Measurements from ENCODE around the gene GDI1. TPM values are rescaled to one million over a fixed set of nuclear protein-coding genes. Genes with fewer than 3 reads are reported as not detected.
"Not testable (repeated sequence)": the region's sequence is repeated elsewhere in the genome, so short reads cannot be mapped to it uniquely, and the experiment has no call there.

The GDI1 gene
- 210 and 222 TPM in 2 replicates for total RNA-seq (2014; rRNA removed; shearing (Covaris generic))

DNA sequence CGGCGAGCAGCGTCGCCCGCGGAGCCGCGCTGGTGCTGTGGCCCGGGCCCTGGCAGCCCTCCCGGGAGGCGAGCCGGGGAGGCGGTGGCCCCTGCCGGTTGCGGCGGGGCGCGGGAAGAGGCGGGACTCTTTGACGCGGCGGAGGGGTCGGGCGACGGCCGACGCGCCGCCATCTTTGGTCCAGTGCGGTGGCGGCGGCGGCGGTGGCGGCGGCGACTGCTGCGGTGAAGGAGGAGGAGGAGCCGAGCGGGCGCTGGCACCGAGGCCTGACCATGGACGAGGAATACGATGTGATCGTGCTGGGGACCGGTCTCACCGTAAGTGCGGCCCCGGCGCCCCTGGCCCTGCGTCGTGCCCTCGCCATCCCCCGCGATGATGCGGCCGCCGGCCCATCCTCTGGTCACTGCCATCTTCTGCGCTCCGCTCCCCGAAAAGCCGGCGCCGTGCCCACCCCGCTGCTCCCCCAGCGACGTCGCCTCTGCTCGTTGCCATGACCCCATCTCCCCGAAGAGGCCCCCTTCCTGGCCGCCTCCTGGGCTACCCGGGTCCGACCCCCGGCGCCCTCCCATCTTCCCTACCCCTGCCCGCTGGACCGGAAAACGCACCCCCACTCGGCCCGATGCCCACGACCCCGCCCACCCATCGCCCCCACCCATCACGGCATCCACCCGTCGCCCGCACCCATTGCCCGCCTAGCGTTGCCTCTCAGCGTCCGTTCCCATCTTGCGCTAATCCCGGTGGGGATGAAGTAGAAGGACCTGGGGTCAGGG is at the start of gene GDI1:
GDI1 (plus strand) TSS at position 172 of the 770 bp plus-strand sequence; CDS start at position 273, 101 bp downstream.
- DNase-seq (ENCODE audit: low read depth): peak; percentile 54

DNA sequence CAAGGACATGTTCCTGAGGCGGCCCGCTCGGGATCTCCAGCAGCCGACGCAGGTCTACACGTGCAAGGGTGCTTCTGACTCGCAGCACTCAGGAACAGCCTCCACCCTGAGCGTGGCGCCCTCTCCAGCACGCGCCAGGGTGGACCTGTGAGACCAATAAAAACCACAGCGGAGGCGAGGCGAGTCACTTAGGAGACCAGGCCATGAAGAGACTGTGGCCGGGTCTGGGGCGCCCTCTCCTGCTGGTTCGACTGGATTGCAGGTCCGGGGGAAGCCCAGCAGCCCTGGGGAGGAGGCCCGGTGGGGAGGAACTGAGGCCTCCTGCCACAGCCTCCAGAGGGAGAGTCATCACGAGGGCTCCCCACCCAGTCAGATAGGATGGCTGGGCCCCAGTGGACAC is 48.9 kb upstream of the GDI1 start:
- DNase-seq (ENCODE audit: low read depth): not testable (repeated sequence)

DNA sequence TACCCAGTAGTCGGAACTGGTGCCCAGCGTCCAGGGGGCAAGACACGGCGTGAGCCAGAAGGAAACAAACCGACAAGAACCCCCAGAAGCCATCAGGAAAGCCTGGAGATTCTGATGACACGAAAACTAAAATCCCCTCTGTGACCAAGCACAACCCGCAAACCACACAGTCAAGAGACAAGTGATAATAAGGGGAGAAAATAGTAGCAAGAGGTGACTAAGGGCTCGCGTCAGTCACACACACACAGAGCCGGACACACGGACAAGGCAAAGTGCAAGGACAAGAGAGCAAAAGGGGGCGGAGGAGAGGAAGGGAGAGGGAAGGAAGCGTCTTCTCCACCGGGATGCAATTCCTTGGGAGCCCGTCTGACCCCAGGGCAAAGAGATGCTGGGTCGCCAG is 48.3 kb upstream of the GDI1 start:
- DNase-seq (ENCODE audit: low read depth): not testable (repeated sequence)

DNA sequence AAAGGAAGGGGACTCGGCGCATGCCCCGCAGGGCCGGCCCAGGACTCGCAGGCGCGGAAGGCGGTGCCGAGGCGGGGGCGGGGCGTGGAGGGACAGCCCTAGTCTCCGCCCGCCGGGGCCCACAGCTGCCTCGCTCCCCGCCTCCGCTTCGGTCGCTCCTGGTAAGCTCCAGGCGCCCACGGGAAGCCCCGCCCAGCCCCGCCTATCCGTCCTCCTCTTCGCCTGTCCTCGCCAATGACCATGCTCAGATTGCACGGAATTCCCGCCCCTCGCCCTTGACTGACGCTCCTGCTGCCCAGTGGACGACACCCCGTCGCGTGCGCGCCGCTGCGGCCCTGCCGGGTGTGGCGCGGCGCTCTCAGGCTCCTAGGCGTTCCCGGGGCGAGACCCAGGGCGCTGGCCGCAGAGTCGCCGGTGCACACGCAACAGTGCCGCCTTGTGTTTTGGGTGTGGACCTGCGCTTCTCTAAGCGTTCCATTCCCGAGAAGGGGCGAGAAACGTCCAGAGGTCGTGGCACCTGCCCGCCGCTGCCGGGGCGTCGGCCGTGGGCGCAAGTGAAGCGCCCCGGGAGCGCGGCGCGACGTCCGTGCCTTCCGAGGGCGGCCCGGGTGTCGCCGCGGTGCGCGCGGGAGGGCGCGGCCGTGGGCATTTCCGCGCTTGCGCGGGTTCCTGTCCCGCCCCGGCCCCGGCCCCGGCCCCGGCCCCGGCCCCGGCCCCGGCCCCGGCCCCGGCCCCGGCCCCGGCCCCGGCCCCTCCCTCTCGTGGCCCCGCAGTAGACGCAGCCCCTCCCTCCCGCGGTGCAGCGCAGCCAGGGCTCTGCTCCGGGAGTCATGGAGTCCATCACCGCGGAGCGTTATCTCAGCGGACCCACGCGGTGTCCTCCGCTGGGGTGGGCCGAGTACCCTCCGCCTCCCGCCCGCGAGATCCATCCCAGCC is 46.9 kb upstream of the GDI1 start:
- not testable (repeated sequence) for DNase-seq (ENCODE audit: low read depth)

DNA sequence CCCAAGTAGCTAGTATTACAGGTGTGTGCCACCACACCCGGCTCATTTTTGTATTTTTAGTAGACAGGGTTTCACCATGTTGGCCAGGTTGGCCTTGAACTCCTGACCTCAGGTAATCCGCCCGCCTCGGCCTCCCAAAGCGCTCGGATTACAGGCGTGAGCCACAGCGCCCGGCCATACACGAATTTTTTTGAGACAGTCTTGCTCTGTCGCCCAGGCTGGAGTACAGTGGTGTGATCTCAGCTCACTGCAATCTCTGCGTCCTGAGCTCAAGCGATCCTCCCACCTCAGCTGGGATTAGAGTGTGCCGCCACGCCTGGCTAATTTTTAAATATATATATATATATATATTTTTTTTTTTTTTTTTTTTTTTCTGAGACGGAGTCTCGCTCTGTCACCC is 40.6 kb upstream of the GDI1 start:
- DNase-seq (ENCODE audit: low read depth): not testable (repeated sequence)

DNA sequence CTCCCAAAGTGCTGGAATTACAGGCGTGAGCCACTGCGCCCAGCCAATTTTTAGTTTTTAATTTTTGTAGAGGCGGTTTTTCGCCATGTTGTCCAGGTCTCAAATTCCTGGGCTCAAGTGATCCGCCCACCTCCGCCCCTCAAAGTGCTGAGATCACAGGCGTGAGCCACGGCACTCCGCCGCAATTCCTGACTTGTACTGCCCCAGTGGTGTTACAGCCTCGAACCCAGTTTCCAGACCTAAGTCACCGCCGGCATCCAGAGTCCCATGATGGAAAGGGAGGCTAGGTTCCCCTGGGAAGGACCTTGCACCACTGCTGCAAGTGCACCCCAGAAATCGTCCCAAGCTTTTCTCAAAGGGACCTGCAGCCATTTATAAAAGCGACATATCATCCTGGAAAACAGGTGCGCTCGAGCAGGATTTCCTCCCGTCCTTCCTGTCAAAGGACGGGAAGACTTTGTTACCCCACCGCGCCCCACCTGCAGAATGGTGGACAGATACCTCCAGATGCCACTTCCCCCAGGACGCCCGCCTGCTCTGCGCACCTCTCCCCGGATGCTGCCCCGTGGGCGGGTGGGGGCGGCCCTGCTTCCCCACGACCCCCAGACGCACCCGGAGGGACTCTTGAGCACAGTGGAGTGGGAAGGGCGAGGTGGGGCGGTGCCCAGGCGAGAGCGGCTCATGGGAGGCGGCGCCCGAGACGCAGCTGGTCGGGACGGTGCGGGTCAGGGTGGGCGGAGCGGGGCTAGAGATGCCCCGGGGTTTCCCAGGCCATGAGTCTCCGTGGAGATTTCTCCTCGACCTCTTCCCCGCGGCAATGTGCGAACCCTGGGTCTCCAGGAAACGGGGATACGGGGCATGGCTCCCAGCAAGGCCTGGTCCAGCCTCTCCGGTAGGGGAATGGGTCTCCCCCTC is 39.7 kb upstream of the GDI1 start:
- peak; percentile 46 for DNase-seq (ENCODE audit: low read depth)

DNA sequence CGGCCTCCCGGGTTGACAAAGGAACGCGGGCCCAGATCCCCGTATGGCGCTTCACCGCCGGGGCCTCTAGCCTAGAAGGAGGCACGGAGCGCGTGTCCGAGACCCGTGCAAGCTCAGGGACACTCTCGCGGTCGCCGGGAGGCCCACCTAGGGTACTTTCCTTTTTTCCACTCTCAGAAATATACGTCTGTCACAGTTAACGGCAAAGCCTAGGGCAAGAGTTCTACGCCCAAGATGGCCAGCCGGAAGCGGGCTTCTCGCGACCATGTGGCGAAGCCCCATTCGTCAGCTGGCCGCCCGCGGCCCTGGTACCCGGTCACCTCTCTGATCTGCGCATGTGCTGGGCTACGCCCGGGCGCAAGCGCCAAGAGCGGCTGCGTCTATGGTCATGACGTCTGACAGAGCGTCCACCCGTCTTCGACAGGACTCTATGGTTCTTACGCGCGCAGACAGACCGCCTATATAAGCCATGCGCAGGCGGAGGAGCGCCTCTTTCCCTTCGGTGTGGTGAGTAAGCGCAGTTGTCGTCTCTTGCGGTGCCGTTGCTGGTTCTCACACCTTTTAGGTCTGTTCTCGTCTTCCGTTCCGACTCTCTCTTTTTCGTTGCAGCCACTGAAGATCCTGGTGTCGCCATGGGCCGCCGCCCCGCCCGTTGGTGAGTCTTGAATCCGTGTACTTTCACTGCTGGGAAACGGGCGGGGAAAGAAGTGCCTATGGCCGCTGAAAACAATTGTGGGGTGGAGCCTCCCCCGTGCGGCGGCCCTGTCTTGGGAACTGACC is 38.9 kb upstream of the GDI1 start, which contains the start of gene RPL10:
RPL10 (plus strand) TSS at position 490 of the 780 bp plus-strand sequence; CDS start at position 633, 143 bp downstream.
- DNase-seq (ENCODE audit: low read depth): peak; percentile 98

DNA sequence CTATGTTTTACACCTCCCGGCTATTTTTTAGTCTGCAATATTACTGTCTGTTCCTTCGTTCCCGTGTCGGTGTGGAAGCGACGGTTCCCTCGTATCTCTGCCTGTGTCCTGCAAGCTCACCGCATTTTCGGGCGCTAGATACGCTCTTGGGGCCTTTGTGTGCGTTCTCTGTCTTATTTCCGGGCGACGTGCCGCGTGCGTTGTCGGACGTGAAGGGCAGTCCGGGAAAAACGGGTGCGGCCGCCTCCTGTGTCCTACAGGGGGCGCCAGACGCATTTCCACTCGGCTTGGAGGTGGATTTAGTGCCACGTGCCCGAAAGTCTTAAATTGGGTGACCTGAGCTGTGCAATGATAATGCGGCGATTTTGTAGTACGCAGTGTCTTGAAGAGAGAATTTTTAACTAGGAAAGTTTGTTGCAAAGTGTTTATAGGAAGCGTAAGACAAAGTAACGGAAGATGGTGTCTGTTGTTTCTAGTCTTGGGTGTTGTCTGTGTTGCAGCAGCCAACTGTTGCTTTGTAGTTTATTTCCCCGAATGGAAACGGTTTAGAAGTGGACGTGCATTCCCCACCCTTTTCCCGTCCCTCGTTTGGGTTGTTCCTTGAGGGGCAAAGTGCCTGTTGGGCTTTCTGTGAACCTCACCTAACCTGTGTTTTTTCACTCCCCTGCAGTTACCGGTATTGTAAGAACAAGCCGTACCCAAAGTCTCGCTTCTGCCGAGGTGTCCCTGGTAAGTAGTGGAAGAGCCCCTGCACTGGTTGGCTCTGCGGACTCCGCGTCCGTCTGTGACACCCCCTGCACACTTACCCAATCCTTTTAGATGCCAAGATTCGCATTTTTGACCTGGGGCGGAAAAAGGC is 38.1 kb upstream of the GDI1 start:
- peak; percentile 85 for DNase-seq (ENCODE audit: low read depth)

DNA sequence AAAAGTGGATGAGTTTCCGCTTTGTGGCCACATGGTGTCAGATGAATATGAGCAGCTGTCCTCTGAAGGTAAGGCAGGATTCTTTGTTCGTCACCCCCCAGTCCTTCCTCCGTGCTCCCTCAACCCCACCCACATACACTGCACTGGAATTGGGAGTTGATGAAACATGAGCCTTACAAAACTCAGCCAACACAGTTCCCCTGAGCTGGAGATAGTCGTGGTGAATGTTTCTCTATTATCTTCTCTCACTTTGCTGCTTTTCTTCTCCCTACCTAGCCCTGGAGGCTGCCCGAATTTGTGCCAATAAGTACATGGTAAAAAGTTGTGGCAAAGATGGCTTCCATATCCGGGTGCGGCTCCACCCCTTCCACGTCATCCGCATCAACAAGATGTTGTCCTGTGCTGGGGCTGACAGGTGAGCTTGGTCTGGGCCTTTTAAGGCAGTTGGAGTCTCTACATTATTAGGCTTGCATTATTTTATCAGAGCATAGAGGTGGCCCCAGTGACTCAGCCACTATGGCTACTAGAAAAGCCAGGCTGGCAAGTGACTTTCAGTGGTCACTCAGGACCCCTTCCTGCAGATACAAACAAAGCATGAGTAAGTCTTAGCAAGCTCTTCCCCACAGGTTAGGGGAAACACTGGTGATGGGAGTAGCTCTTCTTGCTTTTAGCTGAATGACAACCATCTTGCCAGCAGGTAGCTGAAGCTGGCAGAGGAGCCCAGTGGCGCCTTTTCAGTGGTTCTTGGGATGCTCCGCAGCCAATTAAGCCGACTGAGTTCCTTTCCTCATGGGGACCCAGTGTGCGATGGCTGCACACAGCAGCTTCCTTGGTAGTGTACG is 37.2 kb upstream of the GDI1 start:
- no peak for DNase-seq (ENCODE audit: low read depth)

DNA sequence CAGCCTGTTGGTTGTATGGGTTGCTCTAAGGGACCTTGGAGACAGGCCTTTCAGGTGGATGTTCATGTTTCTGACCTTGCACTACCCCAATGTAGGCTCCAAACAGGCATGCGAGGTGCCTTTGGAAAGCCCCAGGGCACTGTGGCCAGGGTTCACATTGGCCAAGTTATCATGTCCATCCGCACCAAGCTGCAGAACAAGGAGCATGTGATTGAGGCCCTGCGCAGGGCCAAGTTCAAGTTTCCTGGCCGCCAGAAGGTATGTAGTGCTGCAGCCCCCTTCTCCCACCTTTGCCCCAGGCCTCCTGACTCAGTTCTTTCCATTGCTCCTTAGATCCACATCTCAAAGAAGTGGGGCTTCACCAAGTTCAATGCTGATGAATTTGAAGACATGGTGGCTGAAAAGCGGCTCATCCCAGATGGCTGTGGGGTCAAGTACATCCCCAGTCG is 36.6 kb upstream of the GDI1 start:
- DNase-seq (ENCODE audit: low read depth): not testable (repeated sequence)

DNA sequence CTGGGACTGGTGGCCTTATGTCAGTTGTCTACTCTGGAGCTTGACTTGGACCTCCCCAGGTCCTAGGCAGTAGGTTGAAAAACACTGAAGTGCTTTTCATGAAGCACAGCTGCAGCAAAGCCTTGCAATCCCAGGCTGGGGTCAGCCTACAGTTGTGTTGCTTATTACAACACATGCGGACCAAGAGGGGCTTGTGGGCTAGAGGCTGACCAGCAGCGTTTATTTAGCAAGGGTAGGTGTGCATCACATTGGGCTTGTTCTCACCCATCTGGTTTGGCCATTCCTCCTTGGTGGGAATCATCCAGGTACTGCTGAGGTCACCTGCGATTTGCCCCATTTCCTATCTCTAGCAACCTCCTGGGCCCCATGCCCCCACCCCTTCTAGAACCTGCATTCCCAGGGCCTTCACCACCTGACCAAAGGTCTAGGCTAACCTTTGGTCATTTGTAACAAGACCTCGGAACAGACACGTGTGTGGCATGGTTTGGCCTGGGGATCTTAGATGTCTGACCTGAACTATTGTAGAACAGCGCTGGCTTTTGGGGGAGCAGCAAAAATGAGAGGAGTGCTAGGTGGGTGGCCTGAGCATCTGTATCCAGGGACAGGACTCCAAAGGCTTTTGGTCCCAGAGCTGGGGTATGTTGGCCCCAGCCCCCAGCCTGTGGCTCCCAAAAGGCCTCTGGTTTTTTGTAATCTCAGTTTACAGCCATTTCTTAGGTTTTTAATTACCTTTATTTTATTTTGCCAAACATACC is 35.7 kb upstream of the GDI1 start:
- DNase-seq (ENCODE audit: low read depth): peak; percentile 61

DNA sequence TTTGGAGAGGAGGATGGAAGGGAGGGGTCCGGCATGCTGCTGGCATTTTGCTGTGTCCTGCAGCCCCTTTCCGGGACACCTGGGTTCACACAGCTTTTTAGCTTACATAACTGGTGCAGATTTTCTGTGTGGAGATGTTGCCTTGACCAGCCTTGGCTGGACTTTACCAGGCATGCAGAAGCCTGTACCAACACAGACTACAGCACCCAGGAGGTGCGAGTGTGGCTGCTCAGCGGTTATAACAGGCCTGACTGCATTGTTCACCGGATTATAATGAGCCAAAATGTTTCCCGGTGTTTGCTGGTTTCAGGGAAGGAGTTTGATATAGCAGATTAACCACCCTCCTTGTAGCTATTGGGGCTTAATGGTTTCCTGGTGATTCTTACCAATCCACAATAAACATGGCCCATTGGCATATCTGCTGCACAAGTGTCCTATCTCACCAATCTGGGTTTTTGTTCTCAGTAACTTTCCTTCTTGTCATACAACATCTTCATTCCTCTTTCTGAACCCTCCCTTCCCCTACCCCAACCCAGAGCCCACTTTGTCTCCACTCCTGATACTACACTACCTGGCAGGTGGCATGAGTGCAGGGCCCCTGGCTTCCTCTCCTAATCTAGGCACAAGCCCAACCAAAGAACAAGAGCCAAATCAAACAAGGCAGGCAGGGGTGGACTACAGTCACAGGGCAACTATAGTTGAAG is 34.9 kb upstream of the GDI1 start:
- DNase-seq (ENCODE audit: low read depth): peak; percentile 45

DNA sequence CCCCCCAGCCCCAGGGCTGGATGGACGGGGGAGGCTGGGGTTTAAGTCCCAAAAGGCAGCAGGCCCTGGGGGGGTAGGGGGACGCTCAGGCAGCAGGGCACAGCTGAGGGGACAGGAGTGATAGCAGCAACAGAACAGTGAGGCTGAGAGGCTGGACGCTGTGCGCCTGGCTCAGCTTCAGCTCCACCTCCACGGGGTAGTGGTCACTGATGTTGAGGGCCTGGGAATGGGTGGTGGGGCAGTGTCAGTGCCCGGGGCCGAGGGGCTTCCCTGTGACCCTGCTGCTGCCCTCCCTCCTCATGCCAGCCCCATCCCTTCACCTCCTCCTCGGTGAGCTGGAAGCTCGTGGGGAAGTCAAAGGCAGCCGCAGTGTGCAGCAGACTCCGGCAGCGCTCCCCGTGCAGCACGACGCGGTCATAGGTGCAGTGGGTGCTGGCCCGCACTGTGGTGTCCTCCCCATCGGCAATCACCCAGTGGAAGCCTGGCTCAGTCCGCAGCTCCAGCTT is 34.3 kb upstream of the GDI1 start:
- DNase-seq (ENCODE audit: low read depth): no peak

DNA sequence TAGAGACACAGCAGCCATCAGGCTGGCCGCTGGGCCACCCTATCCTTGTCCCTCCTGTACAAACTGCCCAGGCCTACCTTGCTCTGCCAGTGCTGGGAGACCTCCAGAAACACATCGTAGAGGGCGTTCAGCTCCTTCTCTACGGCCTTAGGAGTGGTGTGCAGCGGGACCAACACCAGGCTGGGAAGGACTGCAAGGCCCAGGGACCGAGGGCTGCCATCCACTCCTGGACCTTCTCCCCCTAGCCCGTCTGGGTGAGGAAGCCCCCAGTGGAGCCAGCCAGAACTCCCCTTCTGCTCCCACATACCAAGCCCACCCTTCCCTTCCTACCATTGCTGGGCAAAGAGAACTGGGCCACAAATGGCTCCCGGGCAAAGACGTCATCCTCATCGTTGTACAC is 33.8 kb upstream of the GDI1 start:
- DNase-seq (ENCODE audit: low read depth): no peak

DNA sequence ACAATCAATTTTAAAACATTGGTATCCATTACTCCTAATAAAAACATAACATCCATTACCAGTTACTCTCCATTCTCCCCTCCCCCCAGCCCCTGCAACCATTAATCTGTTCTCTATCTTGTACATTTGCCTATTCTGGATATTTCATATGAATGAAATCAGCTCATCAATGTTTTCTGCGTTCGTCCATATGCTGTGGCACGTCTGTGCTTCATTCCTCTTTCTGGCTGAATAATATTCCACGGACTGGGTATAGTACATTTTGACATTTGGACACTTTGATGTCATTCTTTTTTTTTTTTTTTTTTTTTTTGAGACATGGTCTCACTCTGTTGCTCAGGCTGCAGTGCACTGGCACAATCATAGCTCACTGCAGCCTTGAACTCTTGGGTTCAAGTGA is 33.1 kb upstream of the GDI1 start:
- no peak for DNase-seq (ENCODE audit: low read depth)

DNA sequence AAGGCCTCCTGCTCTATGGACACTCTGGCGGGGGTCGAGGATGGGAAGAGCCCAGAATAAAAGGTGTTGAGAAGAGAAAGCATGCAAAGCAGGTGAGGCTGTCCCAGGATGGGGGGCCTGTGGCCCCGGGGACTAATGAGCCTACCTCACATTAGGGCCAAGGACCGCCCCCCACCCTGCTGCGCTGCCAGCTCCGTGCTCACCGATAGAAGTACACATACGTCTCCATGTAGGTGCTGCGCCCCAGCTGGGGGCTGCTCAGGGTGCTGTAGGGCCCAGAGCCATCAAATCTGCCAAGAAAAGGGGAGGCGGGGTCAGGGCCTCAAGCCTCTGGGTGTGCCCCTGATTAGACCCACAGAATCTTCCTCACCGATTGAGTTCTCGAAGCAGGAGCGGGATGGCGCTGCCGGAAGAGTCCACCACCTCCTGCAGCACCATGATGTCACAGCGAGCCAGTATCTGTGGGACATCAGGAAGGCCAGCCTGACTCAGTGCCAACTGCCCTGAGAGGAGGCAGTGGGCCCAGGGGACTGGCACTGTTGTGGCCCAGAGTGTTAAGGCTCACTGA is 32.2 kb upstream of the GDI1 start:
- no peak for DNase-seq (ENCODE audit: low read depth)
